HG02973 (cell line): Measurements from ENCODE around the gene RPS6KA2.

Source experiments
- ATAC-seq: cut with Tn5 transposase; IDR thresholded peaks from one replicate; pipeline ENCODE4 v1.9.1; 2021; ENCODE audit warnings: moderate library complexity; ENCODE audit not compliant: unreplicated experiment

Gene RPS6KA2

DNA sequence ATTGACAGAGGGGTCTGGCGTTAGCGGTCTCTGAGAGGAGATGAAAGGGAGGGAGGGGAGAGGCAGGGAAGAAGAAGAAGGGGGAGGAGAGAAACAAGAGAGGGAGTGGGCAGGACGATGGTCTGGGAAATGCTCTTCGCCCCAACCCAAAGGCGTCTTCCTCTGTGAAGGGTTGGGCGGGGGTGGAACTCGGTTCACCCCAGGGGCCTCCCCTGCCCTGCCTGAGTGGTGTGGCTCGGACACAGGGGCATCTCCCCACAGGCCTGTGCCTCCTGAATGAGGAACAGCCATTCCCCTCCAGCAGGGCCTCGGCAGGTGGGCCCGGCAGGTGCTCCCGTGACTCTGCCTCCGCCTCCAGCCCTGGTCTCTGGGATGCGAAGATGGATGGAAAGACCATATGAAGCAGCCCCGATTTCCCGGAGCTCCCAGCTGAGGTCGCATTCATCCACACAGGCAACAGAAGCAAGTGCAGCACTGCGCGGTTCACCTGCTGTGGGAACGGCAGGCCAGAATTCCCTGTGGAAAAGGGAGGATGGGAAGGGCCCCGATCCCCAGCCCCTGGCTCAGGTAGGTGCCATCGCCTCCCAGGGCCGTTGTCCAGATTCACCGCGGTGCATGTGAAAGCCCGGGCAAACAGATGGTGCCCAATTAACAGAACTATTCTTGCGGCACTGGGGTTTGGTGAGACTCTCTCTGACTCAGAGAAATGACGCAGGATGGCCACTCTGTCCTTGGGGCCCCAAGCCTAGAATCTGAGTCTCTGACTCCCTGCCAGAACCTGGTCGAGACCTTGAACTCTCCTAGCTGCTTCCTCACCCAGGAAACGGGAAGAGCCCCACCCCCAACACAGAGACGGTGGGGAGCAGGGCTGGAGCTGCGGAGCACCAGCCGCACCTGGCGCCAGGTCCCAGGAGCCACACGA, 29.4 kb upstream of the RPS6KA2 start:
- no peak for ATAC-seq

DNA sequence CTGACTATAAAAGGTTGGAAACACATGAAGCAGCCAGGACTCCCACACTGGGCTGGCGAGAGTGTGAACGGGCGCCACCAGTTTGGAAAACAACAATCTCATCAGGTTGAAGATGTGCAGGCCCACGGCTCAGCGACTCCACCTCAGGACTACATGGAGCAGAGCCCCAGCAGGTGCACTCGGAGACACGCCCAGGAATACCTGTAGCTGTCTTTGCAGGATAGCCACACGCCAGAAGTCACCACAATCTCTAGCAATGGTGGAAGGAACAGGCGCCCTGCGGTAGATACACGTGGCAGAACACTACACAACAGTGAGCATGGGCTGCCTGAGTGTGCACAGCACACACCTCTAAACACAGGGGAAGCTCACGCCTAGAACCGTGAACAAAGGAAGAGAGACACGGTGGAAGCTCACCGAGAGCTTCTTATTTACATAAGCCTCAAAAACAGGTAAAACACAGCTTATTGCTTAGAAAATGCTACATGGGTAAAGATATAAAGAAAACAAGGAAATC, 28.7 kb upstream of the RPS6KA2 start:
- ATAC-seq, result no peak

DNA sequence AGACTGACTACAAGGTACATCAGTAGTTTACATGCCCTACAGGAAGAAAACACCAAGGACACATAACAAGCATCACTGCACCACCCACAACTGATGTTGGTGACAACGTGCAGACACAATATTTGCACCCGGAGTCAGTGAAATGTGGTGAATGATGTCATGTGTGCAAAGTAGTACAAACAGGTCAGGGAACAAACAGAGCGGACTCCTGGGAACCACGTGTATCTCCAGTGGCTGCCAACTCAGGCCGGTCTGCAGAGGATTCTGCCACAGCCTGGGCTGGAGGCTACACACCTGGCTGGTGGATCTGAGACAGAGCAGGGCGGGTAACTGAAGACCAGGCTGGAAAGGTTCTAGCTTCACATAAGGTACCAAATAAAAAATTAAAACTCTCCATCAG, 28.2 kb upstream of the RPS6KA2 start:
- ATAC-seq, result no peak

DNA sequence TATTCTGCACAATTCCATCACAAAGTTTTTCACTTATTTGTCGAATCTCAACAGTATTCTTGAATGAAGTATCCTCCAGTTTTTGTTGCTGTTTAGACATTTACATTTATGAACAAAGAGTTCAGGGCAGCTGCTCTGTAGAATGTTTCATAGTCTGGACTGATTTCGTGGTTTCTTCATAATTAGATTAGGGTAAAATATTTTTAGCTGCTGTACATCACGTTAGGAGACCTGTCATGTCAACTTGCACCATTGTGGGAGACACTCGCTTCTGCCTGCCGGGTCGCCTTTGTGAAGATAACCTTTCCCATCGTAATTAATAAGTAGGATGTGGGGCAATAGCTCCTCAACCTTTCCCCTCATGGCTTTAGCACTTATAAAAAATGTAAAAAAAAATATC, 27.5 kb upstream of the RPS6KA2 start:
- ATAC-seq, result no peak

DNA sequence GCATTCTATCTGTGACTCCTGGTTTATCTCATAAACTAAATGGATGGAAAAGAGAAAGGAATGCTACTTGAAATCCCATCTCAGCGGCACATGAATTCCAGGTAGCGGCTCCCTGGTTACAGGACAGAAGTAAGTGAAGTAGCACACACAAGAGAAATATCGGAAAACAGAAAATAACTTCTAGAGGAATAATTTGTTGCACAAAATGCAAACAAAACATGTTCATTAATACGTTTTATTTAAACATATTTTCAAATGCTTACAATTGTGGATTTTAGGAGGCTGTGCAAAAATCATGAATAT, 26.5 kb upstream of the RPS6KA2 start:
- ATAC-seq, result no peak

DNA sequence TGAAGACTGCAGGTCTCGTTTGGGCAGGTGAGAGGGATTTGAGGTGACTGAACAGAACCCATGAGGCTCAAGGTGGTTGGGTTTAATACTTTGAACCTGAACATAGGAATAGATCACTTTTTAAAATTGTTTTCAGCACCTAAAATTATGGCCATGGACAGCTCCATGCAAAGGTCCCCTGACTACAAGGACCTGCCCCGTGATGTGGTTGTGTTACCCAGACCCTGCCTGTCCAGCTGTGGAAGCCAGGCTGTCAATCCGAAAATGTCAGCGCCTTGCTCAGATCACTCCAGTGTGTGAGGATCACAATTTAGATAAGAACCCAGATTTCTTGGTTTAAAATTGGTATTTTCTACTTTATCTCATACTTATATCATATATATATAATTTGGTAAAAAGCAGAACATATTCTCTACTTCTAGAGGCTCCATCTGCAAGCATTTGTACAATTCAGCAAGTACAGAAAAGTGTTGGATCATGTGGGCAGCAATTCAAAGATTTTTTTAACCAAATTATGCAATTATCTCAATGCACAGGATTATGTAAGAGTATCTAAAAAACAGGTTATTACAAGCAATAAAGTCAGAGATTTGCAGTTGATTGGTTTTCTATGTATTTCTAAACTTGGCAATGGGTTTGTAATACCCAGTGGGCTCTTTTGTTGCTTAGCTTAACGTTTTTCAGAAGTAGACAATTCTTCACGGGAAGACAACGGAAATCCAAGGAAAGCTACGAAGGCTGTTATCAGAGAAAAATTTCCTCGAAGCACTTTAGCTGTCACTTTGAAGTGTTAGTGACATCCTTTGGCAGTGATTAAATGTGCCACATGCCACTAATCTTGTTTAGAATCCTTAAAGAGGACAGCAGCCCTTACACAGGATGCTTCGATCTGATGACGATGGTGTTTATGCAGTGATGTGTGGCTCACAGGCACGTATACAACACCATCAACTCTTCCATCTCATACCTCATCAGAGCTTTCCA, 24.1 kb upstream of the RPS6KA2 start:
- no peak for ATAC-seq

DNA sequence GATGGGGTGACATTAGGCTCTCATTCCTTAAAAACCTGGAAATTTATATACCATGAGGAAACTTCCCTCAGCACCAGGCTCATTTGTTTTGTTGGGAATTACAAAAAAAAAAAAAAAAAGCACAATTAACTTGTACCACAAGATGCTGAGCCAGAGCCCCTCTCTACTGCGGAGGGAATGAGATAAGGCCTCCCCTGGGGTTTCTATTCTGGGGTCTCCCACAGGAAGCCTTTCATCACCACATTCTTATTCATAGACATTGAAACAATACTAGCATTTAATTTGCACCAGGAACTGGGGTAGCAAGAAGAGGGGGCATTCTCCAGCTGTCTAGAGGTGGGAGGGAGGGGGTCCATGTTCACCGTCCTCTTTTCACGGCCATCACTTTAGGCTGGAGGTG, 23.0 kb upstream of the RPS6KA2 start:
- no peak for ATAC-seq

DNA sequence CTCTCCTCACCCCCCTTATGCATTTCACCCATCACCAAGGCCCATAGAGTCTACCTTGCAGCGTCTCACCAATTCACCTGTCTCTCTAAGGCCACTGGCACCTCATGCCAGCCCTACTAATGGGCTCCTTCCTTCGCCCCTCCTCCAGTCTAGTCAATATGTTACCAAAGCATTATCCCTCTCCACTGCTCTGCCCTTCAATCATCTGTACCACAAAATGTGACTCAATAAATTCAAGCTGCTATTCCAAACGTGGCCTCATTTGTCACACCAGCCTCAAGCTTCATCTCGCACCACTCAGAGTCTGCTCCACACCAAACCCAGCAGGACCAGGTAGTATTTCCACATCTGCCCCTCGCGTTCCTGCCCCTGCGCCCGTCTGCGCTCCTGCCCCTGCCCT, 21.8 kb upstream of the RPS6KA2 start:
- ATAC-seq, result no peak

DNA sequence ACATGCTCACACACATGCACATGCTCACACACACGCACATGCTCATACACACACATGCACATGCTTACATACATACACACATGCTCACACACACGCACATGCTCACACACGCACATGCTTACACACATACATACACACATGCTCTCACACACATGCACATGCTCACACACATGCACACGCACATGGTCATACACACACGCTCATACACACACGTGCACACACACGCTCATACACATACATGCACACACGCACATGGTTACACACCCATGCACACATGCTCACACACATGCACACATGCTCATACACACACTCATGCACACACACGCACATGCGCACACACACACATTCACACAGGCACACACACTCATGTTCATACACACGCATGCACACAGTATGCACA, 20.8 kb upstream of the RPS6KA2 start:
- no peak for ATAC-seq

DNA sequence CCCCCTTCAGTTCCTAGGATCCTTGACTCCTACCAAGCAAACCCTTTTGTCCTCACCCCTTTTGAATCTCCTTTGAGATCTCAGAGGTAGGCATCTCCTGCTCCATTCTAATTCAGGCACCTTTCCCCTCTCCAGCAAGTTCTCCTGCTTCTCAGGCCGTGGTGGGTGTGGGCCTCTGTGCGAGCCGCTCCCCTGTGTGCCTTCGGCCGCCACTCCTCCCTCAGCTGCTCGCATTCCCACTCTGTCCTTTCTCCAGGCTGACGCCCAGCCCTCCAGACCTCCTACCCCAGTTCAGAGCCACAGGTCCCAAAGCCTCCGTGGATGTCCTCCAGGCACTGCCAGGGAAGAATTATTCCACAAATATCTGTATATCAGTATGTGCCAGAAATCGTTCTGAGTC, 19.7 kb upstream of the RPS6KA2 start:
- no peak for ATAC-seq

DNA sequence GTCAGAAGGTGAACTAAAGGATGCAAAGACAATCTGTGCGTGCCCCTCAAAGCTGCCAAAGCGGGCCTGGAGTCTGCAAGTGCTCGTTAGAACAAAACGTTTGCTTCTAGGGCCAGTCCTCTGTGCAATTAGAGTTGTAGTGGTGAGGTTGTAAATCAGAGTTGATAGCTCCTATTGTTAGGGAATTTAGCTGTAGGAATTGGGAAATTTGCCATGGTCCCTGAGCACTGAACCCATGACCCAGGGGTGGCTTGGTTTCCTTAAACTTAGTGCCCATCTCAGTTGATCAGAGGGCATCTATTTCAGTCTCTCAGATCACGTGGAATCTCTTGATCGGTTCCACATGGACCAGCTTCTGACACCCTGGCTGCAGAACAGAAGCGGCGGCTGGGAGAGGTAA, 18.8 kb upstream of the RPS6KA2 start:
- no peak for ATAC-seq

DNA sequence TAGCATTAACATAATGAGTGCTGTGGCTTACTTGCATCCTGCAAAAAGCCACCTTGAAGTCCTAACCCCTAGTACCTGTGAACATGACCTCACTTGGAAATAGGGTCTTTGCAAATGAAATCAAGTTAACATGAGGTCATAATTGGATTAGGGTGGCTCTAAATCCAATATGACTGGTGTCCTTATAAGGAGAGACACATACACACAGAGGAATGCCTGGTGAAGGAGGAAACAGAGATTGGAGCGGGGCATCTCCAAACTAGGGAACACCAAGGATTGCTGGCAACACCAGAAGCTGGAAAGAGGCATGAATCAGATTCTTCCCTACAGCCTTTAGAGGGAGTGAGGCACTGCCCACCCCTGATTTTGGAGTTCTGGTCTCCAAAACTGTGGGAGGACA, 17.6 kb upstream of the RPS6KA2 start:
- ATAC-seq, result no peak

DNA sequence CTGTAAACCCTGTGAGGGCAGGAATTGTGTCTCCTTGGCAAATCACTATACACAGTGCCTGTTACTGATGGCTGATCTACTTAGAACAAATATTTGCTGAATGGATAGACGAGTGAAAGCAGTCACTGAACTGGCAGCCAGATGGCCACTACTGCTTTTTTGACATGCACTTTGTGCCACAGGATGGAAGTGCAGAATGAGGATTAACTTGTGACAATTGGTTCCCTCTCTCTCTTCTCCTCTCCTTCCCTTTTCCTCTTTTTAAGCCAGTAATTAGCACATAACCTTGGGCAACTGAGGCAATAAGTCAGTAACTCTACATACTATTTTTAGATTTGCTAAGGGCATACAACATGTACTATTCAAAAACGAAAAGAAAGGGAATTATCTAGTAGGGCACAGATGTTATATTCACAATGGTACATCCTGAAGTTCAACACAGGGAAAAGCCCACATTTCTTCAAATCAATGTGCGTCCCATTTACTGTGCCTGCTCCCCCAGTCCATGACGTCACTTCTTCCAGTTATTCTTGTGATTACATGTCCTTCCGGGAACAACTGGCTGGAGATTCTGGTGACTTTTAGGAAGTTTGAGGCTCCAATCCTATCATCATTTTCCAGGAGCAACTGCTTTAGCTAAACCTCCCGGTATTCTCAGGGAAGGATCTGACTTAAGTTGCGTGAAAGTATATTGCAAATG, 17.0 kb upstream of the RPS6KA2 start:
- ATAC-seq, result no peak

DNA sequence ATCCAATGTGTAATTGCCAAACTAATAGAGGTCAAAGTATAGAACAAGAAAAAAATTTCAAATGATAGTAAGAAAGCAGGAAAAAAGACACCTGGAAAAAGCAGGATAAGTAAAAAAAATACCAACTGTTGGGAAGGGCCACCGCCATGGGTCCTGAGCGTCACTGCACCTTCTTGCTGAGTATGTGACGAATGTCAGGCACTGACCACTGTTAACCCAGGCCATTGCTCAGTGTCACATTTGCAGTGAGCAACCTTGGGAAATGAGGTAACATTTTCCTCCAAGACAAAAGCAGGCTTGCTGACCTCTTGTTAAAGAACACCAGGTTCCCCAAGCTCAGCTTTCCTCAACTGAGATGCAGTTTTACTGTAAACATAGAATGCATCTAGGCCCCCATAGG, 15.6 kb upstream of the RPS6KA2 start:
- ATAC-seq, result no peak

DNA sequence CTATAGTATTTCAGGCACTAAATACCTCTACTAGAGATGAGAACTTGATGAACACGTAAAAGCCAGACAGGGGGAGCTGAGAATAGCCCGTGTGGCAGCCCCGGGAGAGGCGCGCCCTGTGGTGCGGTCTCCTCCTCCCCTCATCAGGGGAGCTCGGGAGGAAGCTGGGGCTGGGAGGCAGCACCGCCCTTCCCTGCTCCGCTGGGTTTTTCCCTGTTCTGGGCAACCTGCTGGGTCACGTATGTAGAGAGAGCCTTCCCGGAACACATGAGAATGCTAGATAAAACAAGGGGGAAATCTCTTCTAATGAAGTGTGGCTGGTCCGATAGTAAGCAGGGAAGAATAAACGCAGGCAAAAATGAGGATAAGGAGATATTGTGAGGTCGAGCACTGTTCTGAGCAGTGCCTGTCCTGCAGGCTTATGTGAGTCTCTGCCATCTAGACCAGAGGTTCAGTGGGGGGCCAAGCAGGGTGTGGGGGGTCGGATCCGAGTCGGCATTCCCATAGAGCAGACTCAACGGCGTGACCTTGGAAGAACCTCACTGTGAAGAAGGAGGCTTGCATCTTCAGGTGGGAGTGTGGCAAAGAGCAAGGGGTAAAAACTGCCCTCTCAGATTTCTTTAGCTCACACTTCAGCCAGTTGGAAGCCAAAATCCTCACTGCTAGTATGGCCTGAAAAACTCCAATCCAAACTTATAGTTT, 13.4 kb upstream of the RPS6KA2 start:
- no peak for ATAC-seq

DNA sequence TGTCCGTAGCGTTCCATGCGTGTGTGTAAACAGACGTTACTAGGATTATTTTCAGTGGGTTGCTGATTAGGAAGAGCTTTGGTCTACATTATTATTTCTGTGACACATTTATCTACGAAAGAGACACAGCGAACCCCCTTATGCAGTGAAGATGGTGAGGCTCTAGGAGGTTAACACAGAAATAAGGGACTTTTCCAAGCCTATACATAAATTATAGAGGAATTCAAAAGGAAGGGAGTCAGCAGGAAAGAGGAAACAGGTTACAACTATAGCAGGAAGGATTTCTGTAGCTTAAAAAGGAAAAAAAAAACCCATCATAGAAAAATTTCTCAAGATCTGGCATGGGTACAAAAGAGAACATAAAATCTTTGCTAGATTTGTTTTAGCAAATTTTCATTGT, 12.9 kb upstream of the RPS6KA2 start:
- ATAC-seq, result no peak

DNA sequence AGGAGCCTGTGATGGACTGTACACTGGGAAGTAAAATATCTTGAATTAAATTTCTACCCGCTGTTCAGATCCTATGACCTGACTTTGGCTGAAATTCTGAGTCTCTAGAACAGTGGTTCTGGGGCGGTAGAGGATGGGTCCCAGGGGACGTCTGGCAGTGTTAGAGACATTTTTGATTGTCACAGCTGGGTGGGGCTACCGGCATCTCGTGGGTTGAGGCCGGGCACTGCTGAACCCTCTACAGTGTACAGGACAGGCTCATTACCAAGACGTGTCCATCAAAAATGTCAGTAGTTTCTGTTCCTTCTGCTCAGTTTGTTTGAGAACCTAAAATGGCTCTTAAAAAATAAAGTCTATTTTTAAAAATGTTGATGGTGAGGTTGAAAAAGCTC, 11.5 kb upstream of the RPS6KA2 start:
- no peak for ATAC-seq

DNA sequence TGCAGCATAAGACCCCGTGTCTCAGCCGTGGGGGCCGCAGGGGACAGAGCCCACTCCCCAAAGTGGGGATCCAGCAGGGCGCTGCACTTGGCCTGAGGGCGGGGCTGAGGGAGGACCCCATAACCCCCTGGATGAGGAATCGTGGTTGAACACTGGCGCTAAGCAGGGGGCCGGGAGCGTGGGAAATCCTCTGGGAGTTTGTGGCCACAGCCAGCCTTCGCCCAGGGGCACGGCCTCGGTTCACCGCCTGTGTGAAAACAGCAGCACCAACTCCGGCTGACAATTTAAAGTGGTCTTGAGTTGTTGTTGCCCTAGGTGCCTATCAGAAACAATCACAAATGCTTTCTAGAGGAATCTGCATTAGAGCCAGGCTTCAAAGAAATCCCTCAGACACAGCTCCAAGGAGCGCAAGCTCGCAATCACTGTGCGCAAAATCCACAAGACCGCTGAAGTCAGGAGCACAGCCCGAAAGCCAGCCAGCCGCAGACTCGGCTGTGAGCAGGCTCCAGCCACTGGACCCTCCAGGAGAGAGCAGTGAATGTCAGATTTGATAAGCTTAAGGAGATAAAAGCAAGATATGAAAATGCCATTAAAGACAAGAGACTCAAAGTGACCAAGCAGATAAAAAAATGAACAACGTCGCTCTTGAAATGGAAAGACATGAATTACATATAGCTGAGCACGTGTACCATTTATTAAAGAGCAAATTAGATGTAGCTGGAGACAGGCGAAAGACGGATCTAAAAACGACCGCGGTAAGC, 10.9 kb upstream of the RPS6KA2 start:
- ATAC-seq, result no peak

DNA sequence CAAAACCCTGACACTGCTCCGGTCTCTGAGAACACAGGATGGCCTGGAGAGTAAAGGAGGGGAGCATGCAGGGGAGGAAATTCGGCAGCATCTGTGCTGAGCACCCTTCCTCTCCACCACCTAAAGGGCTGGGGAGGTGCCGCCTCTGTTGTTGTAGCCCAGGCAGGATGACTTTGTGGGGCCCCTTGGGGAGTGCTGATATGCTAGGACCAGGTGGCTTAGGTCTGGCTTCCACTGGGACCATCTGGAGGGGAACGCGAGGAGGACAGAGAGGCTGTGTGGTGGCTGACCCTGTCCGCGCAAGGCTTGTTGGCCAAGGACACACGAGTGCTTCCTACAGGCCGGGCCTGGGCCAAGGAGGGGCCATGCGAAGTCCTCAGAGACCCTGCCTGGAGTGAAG, 9.9 kb upstream of the RPS6KA2 start:
- no peak for ATAC-seq
